WI38 (cell line): ENCODE measurements around the gene IFNL2.
"Not testable (repeated sequence)": the region's sequence is repeated elsewhere in the genome, so short reads cannot be mapped to it uniquely, and the experiment has no call there.

Experiments
- H3K4me3 ChIP-seq: 2 replicates; pipeline ENCODE4 v1.5.1; 2011; ENCODE audit warnings: low read depth, mild to moderate bottlenecking, control low read depth, low read length
- TF ChIP-seq, protein P1 (sequence below): IDR thresholded peaks from 2 replicates; pipeline ENCODE4 v1.5.1; 2012; ENCODE audit warnings: low read depth, mild to moderate bottlenecking, control low read depth, low read length

The IFNL2 gene

GRCh38 chr19:39268085-39268484 lies at the start of gene IFNL2:
Gene IFNL2 (plus strand): TSS chr19:39268396. CDS start chr19:39268569, 173 bp downstream.
- H3K4me3 ChIP-seq, result not testable (repeated sequence)

GRCh38 chr19:39219108-39219507 lies 49.1 kb upstream of the IFNL2 start:
- not testable (repeated sequence) for H3K4me3 ChIP-seq

DNA sequence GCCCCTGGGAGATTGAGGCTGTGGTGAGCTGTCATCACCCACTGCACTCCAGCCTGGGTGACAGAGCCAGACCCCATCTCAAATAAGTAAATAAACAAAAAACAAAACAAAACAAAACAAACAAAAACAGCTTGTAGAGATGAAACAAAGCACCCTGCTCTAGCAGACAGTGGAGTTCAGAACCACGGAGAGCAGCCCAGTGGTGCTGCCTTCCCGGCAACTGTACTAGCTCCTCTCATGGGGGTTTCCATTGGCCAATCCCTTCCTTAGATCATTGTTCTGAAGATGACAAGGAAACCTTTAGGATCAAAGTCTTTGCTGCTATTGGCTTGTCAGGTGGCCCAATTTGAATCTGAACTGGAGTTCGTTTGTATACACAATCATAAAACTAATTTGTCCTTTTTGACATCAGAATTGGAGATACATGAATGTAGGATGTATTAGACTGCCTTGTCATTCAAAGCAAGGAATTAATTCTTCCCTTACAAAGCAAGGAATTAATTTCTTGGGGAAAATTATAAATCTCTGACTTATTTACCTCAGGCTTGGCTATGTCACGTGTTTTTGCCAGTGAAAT lies 44.4 kb upstream of the IFNL2 start:
- TF ChIP-seq, protein P1, sequence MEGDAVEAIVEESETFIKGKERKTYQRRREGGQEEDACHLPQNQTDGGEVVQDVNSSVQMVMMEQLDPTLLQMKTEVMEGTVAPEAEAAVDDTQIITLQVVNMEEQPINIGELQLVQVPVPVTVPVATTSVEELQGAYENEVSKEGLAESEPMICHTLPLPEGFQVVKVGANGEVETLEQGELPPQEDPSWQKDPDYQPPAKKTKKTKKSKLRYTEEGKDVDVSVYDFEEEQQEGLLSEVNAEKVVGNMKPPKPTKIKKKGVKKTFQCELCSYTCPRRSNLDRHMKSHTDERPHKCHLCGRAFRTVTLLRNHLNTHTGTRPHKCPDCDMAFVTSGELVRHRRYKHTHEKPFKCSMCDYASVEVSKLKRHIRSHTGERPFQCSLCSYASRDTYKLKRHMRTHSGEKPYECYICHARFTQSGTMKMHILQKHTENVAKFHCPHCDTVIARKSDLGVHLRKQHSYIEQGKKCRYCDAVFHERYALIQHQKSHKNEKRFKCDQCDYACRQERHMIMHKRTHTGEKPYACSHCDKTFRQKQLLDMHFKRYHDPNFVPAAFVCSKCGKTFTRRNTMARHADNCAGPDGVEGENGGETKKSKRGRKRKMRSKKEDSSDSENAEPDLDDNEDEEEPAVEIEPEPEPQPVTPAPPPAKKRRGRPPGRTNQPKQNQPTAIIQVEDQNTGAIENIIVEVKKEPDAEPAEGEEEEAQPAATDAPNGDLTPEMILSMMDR, result no peak
- no peak overlapping the region for H3K4me3 ChIP-seq

GRCh38 chr19:39224910-39225309 lies 43.3 kb upstream of the IFNL2 start:
- H3K4me3 ChIP-seq, result no peak overlapping the region
- TF ChIP-seq, protein P1, result no peak

DNA sequence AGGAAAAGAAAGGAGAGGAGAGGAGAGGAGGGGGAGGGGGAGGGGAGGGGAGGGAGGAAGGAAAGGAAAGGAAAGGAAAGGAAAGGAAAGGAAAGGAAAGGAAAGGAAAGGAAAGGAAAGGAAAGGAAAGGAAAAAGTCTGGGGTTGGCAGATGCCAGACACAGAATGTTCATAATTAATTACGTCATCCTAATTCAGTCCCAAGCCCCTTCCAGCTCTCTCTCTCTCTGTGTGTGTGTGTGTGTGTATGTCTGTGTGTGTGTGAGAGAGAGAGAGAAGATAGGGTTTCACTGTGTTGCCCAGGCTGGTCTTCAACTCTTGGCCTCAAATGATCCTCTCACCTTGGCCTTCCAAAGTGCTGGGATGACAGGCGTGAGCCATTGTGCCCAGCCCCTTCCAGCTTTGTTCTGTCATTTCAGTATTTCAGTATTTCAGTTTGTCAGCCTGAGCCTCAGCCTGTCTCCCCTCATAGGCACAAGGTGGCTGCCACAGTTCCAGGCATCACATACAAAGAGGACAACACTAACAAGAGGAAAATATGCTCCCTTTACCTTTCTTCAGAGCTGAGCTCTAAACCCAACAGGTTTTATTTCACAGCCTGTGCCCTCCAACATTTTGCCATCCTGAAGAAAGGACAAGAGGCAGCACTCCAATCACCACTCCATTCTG lies 38.0 kb upstream of the IFNL2 start:
- H3K4me3 ChIP-seq, result no peak overlapping the region
- TF ChIP-seq, protein P1, result no peak

GRCh38 chr19:39232708-39233107 lies 35.5 kb upstream of the IFNL2 start:
- TF ChIP-seq, protein P1, result no peak
- H3K4me3 ChIP-seq, result no peak overlapping the region

DNA sequence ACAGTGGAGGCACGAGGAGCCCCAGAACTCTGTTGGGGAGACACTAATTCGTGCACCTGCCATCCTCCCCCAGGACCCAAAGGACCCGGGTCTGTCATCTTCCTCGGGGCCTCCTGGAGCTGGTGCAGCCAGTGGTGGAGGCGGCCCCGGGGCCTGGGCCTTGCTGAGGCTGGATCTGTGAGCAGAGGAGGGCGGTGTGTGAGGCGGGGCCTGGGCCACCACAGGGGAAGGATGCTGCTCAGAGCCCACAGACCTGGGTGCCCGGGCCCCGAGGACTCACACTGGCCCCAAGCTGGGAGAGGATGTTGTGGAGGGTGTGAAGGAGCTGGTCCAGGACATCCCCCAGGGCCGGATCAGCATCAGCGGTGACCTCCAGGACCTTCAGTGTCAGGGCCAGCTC lies 31.7 kb upstream of the IFNL2 start:
- no peak overlapping the region for H3K4me3 ChIP-seq
- TF ChIP-seq, protein P1, result no peak

GRCh38 chr19:39237200-39238184 lies 30.7 kb upstream of the IFNL2 start:
- TF ChIP-seq, protein P1, result no peak
- no peak overlapping the region for H3K4me3 ChIP-seq
